B cell (primary cell): Measurements from ENCODE around the gene SNRK. TPM values are rescaled to one million over a fixed set of nuclear protein-coding genes. Genes with fewer than 3 reads are reported as not detected.

Experiments used
- ATAC-seq: fragments of 200-7000 bp; cut with Tn5 transposase; one replicate; pipeline ENCODE4 v1.10.0; 2021; ENCODE audit warnings: low read depth, mild to moderate bottlenecking, moderate number of reproducible peaks, moderate library complexity
- CTCF ChIA-PET: fragments of 350-600 bp; sonication (Branson Sonifier 250); formaldehyde crosslinking; loops from one replicate; lab custom pipeline; 2021; ENCODE audit warnings: antibody characterized with exemption, inconsistent platforms; lab: Charles Lee
- POLR2A ChIA-PET: fragments of 350-600 bp; sonication (Branson Sonifier 250); formaldehyde crosslinking; loops from one replicate; lab custom pipeline; 2021; ENCODE audit warnings: antibody characterized with exemption; lab: Charles Lee
- DNase-seq: peaks from one replicate; pipeline ENCODE4 v3.0.0; 2013
- H2AFZ ChIP-seq: 2 replicates; pipeline ENCODE4 v1.6.1; 2012; ENCODE audit warnings: mild to moderate bottlenecking, low read depth, low read length; ENCODE audit not compliant: insufficient read depth, poor library complexity, severe bottlenecking
- H3K27ac ChIP-seq, 2 donors: 1 replicate in 1 of 2; 2 replicates in 1 of 2; pipeline ENCODE4 v1.5.1; 2012 to 2013; ENCODE audit warnings: low read length in 2 of 2, mild to moderate bottlenecking in 2 of 2, moderate library complexity in 1 of 2
- H3K27me3 ChIP-seq, 4 experiments: fragments of 200-600 bp in 1 of 4; sonication (generic) in 1 of 4; replicated peaks in 1 of 4; 1 replicate in 2 of 4; 2 replicates in 2 of 4; pipeline versions ENCODE4 v1.6.1 to v1.7.0; 2013 to 2016; ENCODE audit warnings: low read length in 3 of 4, mild to moderate bottlenecking in 2 of 4, mixed read lengths in 1 of 4, moderate library complexity in 1 of 4; ENCODE audit not compliant: insufficient read depth in 4 of 4, control insufficient read depth in 3 of 4; ENCODE audit errors: control extremely low read depth in 1 of 4
- H3K36me3 ChIP-seq, 2 experiments: replicated peaks in 1 of 2; 1 replicate in 1 of 2; 2 replicates in 1 of 2; pipeline versions ENCODE4 v1.6.1 to v1.7.1; 2013; ENCODE audit warnings: low read length in 1 of 2; ENCODE audit not compliant: insufficient read depth in 2 of 2, control insufficient read depth in 1 of 2; ENCODE audit errors: control extremely low read depth in 1 of 2, extremely low read depth in 1 of 2
- H3K4me1 ChIP-seq, 2 donors: fragments of 200-600 bp in 1 of 2; sonication (generic) in 1 of 2; 1 replicate in 1 of 2; 2 replicates in 1 of 2; pipeline versions ENCODE4 v1.5.1 to v1.6.1; 2013 to 2017; ENCODE audit warnings: low read length in 2 of 2; ENCODE audit not compliant: control insufficient read depth in 2 of 2, insufficient read depth in 2 of 2
- H3K4me2 ChIP-seq: replicated peaks from 2 replicates; pipeline ENCODE3; 2012; ENCODE audit warnings: mild to moderate bottlenecking, low read depth, low read length; ENCODE audit not compliant: poor library complexity, severe bottlenecking
- H3K4me3 ChIP-seq, 5 experiments: fragments of 200-600 bp in 1 of 5; sonication (generic) in 1 of 5; 1 replicate in 3 of 5; 2 replicates in 2 of 5; pipeline versions ENCODE4 v1.5.1 to v1.7.0; 2011 to 2016; ENCODE audit warnings: low read length in 4 of 5, mild to moderate bottlenecking in 4 of 5, low read depth in 2 of 5, control low read depth in 1 of 5, moderate library complexity in 1 of 5; ENCODE audit not compliant: insufficient read depth in 1 of 5; ENCODE audit errors: control extremely low read depth in 1 of 5, extremely low read depth in 1 of 5
- H3K79me2 ChIP-seq: fragments of 200-600 bp; sonication (generic); one replicate; pipeline ENCODE4 v1.6.0; 2016; ENCODE audit warnings: low read length; ENCODE audit not compliant: control insufficient read depth, insufficient read depth
- H3K9ac ChIP-seq: fragments of 200-600 bp; sonication (generic); 2 replicates; pipeline ENCODE4 v1.6.1; 2017; ENCODE audit warnings: mild to moderate bottlenecking, low read length, moderate library complexity
- H3K9me3 ChIP-seq, 3 donors: one replicate each; pipeline versions ENCODE4 v1.6.1 to v1.7.1; 2013; ENCODE audit warnings: low read length in 2 of 3; ENCODE audit not compliant: control insufficient read depth in 2 of 3, insufficient read depth in 1 of 3; ENCODE audit errors: control extremely low read depth in 1 of 3
- H4K20me1 ChIP-seq: 2 replicates; pipeline ENCODE4 v1.6.0; 2012; ENCODE audit warnings: mild to moderate bottlenecking, low read length; ENCODE audit not compliant: insufficient read depth, control insufficient read depth, poor library complexity, severe bottlenecking
- H3K27ac Mint-ChIP-seq: one replicate; pipeline ENCODE4 v1.8.0; 2021; ENCODE audit warnings: mixed read lengths
- H3K27me3 Mint-ChIP-seq: one replicate; pipeline ENCODE4 v1.8.0; 2021; ENCODE audit warnings: mixed read lengths
- H3K4me1 Mint-ChIP-seq: one replicate; pipeline ENCODE4 v1.8.0; 2021; ENCODE audit warnings: mixed read lengths
- H3K4me3 Mint-ChIP-seq: one replicate; pipeline ENCODE4 v1.8.0; 2021; ENCODE audit warnings: mixed read lengths
- H3K9me3 Mint-ChIP-seq: one replicate; pipeline ENCODE4 v1.8.0; 2022; ENCODE audit warnings: mixed read lengths; ENCODE audit not compliant: insufficient read depth
- EZH2 ChIP-seq: IDR thresholded peaks from 2 replicates; pipeline ENCODE4 v1.6.1; 2012; ENCODE audit warnings: borderline replicate concordance, low read depth, mild to moderate bottlenecking, moderate library complexity, low read length; ENCODE audit not compliant: insufficient read depth, poor library complexity, severe bottlenecking
- WGBS: methylation state at CpG from one replicate; pipeline ENCODE4 v1.1.5; 2013; ENCODE audit warnings: missing lambda C conversion rate; ENCODE audit not compliant: insufficient coverage; 5-methylcytosine and 5-hydroxymethylcytosine counted together
- intact Hi-C: fragments of 100-400 bp; cut with micrococcal nuclease; formaldehyde crosslinking; loops from one replicate; pipeline ENCODE4 v1.10.0; 2022
- polyA plus RNA-seq: library from polyadenylated mRNA; depleted of rRNA; stranded (reverse); fragments of >200 nt; gene quantifications from 2 replicates; pipeline ENCODE4 v1.2.3, GENCODE V29; 2012
- total RNA-seq, 2 donors: library from RNA; stranded (reverse); fragments of 120-200 nt in 1 of 2; gene quantifications; 1 replicate in 1 of 2; 2 replicates in 1 of 2; pipeline versions ENCODE4 v1.2.3 to v1.2.4, GENCODE V29; 2013 to 2022
- TF ChIP-seq, protein P1 (sequence below): fragments of 200-600 bp; IDR thresholded peaks from one replicate; pipeline ENCODE4 v1.8.0; 2022; ENCODE audit warnings: antibody characterized with exemption, mild to moderate bottlenecking

The SNRK gene
- total and polyA plus RNA-seq, 2 donors (not counting 1 experiment from before 2014, with no cell fraction given), result 17.8 to 46.7 TPM

DNA sequence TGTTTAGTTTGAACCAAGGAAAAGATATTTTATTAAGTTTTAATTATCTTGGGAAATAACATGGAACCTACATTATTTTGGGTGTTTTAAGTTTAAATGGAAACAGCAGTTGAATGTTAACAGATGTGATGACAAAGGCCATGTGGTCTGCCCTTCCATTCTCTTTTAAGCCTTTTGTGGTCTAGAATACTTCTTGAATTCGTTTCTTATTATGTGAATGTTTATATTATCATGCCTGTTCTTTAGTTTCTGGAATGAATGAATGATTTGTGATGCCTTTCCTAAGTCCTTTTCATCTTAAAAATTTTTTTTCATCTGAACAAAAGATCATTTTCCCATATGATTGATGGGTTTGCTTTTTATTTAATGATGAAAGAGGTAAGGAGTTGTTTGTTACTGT is 44.6 kb downstream of the SNRK start:
- TF ChIP-seq EZH2, result no peak
- TF ChIP-seq, protein P1, sequence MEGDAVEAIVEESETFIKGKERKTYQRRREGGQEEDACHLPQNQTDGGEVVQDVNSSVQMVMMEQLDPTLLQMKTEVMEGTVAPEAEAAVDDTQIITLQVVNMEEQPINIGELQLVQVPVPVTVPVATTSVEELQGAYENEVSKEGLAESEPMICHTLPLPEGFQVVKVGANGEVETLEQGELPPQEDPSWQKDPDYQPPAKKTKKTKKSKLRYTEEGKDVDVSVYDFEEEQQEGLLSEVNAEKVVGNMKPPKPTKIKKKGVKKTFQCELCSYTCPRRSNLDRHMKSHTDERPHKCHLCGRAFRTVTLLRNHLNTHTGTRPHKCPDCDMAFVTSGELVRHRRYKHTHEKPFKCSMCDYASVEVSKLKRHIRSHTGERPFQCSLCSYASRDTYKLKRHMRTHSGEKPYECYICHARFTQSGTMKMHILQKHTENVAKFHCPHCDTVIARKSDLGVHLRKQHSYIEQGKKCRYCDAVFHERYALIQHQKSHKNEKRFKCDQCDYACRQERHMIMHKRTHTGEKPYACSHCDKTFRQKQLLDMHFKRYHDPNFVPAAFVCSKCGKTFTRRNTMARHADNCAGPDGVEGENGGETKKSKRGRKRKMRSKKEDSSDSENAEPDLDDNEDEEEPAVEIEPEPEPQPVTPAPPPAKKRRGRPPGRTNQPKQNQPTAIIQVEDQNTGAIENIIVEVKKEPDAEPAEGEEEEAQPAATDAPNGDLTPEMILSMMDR, result no peak
- H3K36me3 ChIP-seq, result peaks cover 9 to 31% of the 10 kb centered on the region in 2 experiments
- H3K79me2 ChIP-seq, result peaks cover 67% of the 10 kb centered on the region
- no peaks in the 10 kb centered on the region for H3K27me3 Mint-ChIP-seq
- H3K27ac Mint-ChIP-seq, result no peak overlapping the region
- ATAC-seq, result no peak
- no peak for DNase-seq
- no peak overlapping the region for H3K4me3 ChIP-seq
- H3K9ac ChIP-seq, result no peak overlapping the region
- peaks cover 14 to 18% of the 10 kb centered on the region in 2 donors for H3K4me1 ChIP-seq
- WGBS, result no CpG with 5 or more reads among the region's 1 CpG
- H3K9me3 Mint-ChIP-seq, result peaks cover 7% of the 10 kb centered on the region
- H3K9me3 ChIP-seq, result peaks cover 5 to 10% (median 8%) of the 10 kb centered on the region in 3 donors
- H2AFZ ChIP-seq, result no peak overlapping the region
- CTCF ChIA-PET, result no interaction called here
- H3K4me1 Mint-ChIP-seq, result peaks cover 30% of the 10 kb centered on the region
- H4K20me1 ChIP-seq, result peaks cover 58% of the 10 kb centered on the region
- H3K4me2 ChIP-seq, result no peak overlapping the region
- H3K4me3 Mint-ChIP-seq, result no peak overlapping the region
- no peak overlapping the region for H3K27ac ChIP-seq
- intact Hi-C loops, result no loop called here
- POLR2A ChIA-PET, result no interaction called here
- H3K27me3 ChIP-seq, result no peaks in the 10 kb centered on the region

DNA sequence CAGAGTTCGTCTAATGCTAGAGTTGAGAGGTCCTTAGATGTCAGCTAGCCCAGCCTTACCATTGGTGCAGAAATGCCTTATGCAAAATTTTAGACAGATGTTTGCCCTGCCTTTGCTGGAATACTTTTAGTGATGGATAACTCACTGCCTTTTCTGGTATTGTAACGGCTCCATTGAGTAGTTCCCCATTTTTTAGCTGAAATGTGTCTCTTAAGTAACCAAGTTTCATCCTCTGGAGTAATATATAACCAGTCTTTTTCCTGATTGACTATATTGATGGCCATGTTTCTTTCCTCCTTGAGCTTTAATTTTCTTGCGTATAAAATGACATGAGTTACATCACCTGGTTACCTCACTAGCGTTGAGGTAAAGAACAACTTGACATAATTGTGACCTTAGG is 45.0 kb downstream of the SNRK start:
- Mint-ChIP-seq H3K9me3 (peaks cover 7% of the 10 kb centered on the region), H3K4me1 (peaks cover 26% of the 10 kb centered on the region), H3K27me3 (no peaks in the 10 kb centered on the region), H3K4me3 (no peak overlapping the region), H3K27ac (no peak overlapping the region)
- H3K36me3 ChIP-seq, result peaks cover 10 to 35% of the 10 kb centered on the region in 2 experiments
- H3K4me1 ChIP-seq, result peaks cover 10 to 14% of the 10 kb centered on the region in 2 donors
- TF ChIP-seq, protein P1, result no peak
- no peak for TF ChIP-seq EZH2
- no peak overlapping the region for H2AFZ ChIP-seq
- no peak overlapping the region for H3K27ac ChIP-seq
- no peak overlapping the region for H3K9ac ChIP-seq
- CTCF ChIA-PET, result no interaction called here
- no peak overlapping the region for H3K4me3 ChIP-seq
- H3K27me3 ChIP-seq, result no peaks in the 10 kb centered on the region
- 100% methylated on average over 1 of the region's 4 CpGs for WGBS
- no peak for ATAC-seq
- H3K4me2 ChIP-seq, result no peak overlapping the region
- intact Hi-C loops, result no loop called here
- H4K20me1 ChIP-seq, result peaks cover 54% of the 10 kb centered on the region
- peaks cover 5 to 12% (median 12%) of the 10 kb centered on the region in 3 donors for H3K9me3 ChIP-seq
- POLR2A ChIA-PET, result no interaction called here
- peaks cover 67% of the 10 kb centered on the region for H3K79me2 ChIP-seq
- DNase-seq, result no peak
